Daoy (cell line): ENCODE results near the gene MICU2. TPM values are rescaled to one million over a fixed set of nuclear protein-coding genes. Genes with fewer than 3 reads are reported as not detected.

Experiments used
- DNase-seq: peaks from one replicate; pipeline ENCODE4 v3.0.0-alpha.2; 2015; ENCODE audit warnings: low read depth
- total RNA-seq: library from RNA; depleted of rRNA; stranded (reverse); fragments of >200 nt; shearing (Covaris generic); gene quantifications from 2 replicates; pipeline ENCODE4 v1.2.3, GENCODE V29; 2014

The MICU2 gene
- total RNA-seq, 1 experiment from 2014 or later: 72.9 TPM

- no peak for DNase-seq
These were observed 59.5 kb downstream of the MICU2 start for GRCh38 chr13:21544515-21544914.

- DNase-seq: no peak
These were observed 61.4 kb downstream of the MICU2 start for GRCh38 chr13:21542563-21542962.

- no peak for DNase-seq
These were observed 62.0 kb downstream of the MICU2 start for GRCh38 chr13:21541980-21542379.

- DNase-seq: no peak
These were observed 62.7 kb downstream of the MICU2 start for GRCh38 chr13:21541271-21541670.

GRCh38 chr13:21539687-21540086, 64.3 kb downstream of the MICU2 start:
- no peak for DNase-seq

- no peak for DNase-seq
These were observed 65.2 kb downstream of the MICU2 start for GRCh38 chr13:21538753-21539152.

GRCh38 chr13:21538280-21538679, 65.7 kb downstream of the MICU2 start:
- DNase-seq: no peak

- no peak for DNase-seq
These were observed 66.9 kb downstream of the MICU2 start for GRCh38 chr13:21537105-21537504.

GRCh38 chr13:21534760-21535159, 69.2 kb downstream of the MICU2 start:
- DNase-seq: no peak

GRCh38 chr13:21531455-21531854, 72.5 kb downstream of the MICU2 start:
- no peak for DNase-seq

GRCh38 chr13:21530656-21531055, 73.3 kb downstream of the MICU2 start:
- DNase-seq: no peak

GRCh38 chr13:21529146-21529893, 74.7 kb downstream of the MICU2 start:
- no peak for DNase-seq

- no peak for DNase-seq
These were observed 75.4 kb downstream of the MICU2 start for GRCh38 chr13:21528616-21529015.

- no peak for DNase-seq
These were observed 77.0 kb downstream of the MICU2 start for GRCh38 chr13:21526707-21527540.

GRCh38 chr13:21522847-21523246, 81.1 kb downstream of the MICU2 start:
- no peak for DNase-seq

GRCh38 chr13:21522130-21522529, 81.8 kb downstream of the MICU2 start:
- DNase-seq: no peak

- no peak for DNase-seq
These were observed 85.3 kb downstream of the MICU2 start for GRCh38 chr13:21518617-21519144.

GRCh38 chr13:21517576-21517975, 86.4 kb downstream of the MICU2 start:
- DNase-seq: no peak

- no peak for DNase-seq
These were observed 87.2 kb downstream of the MICU2 start for GRCh38 chr13:21516805-21517204.

GRCh38 chr13:21511849-21512248, 92.1 kb downstream of the MICU2 start:
- no peak for DNase-seq

- no peak for DNase-seq
These were observed 99.6 kb downstream of the MICU2 start for GRCh38 chr13:21504379-21504778.

GRCh38 chr13:21501686-21502085, 102.3 kb downstream of the MICU2 start:
- DNase-seq: no peak

- DNase-seq: no peak
These were observed 117.6 kb downstream of the MICU2 start for GRCh38 chr13:21486322-21486721.
